Testis (tissue), 3 donors: ENCODE measurements around the gene KIF23. TPM values are rescaled to one million over a fixed set of nuclear protein-coding genes. Genes with fewer than 3 reads are reported as not detected.

Source experiments
- DNase-seq: peaks from one replicate; pipeline ENCODE4 v3.0.0-alpha.2; 2019
- H3K27ac ChIP-seq, 2 donors: fragments of 200-600 bp; sonication (generic); one replicate each; pipeline ENCODE4 v1.5.1; 2019
- H3K27me3 ChIP-seq: fragments of 200-600 bp; sonication (generic); one replicate; pipeline ENCODE4 v1.5.1; 2019
- H3K36me3 ChIP-seq: fragments of 200-600 bp; sonication (generic); one replicate; pipeline ENCODE4 v1.5.1; 2017; ENCODE audit warnings: low read depth; ENCODE audit errors: missing control alignments
- H3K4me1 ChIP-seq: fragments of 200-600 bp; sonication (generic); one replicate; pipeline ENCODE4 v1.5.1; 2019
- H3K4me3 ChIP-seq, 2 donors: fragments of 200-600 bp; sonication (generic); one replicate each; pipeline ENCODE4 v1.5.1; 2017 to 2019
- H3K9me3 ChIP-seq: fragments of 200-600 bp; sonication (generic); one replicate; pipeline ENCODE4 v1.5.1; 2017
- POLR2A ChIP-seq: fragments of 450-650 bp; IDR thresholded peaks from one replicate; pipeline ENCODE4 v1.6.1; 2017; ENCODE audit warnings: antibody characterized with exemption, mild to moderate bottlenecking, moderate library complexity
- WGBS, 2 donors: methylation state at CpG; one replicate each; pipeline ENCODE4 v1.1.5; 2018; 5-methylcytosine and 5-hydroxymethylcytosine counted together
- intact Hi-C: fragments of 100-400 bp; cut with DNase I; formaldehyde crosslinking; loops from one replicate; pipeline ENCODE4 v1.15.1; 2023; ENCODE audit warnings: low total_unique reads
- polyA plus RNA-seq: library from polyadenylated mRNA; stranded (reverse); fragments of 350-450 nt; fragmentation: Illumina TruSeq; extraction: RNeasy Lipid Tissue Mini Kit (QIAGEN cat#74804); gene quantifications from one replicate; pipeline ENCODE4 v1.2.3, GENCODE V29; 2014; ENCODE audit warnings: low read depth, low replicate concordance; ENCODE audit not compliant: insufficient read depth
- total RNA-seq, 2 donors: library from RNA; depleted of rRNA; stranded (reverse); fragments of >200 nt; gene quantifications; one replicate each; pipeline ENCODE4 v1.2.3, GENCODE V29; 2016
- TF ChIP-seq, protein P1 (sequence below), 3 experiments: fragments of 450-650 bp in 2 of 3; fragments of 200-600 bp in 1 of 3; sonication (generic) in 1 of 3; IDR thresholded peaks; one replicate each; pipeline ENCODE4 v1.5.1; 2016 to 2019; ENCODE audit warnings: antibody characterized with exemption in 3 of 3, mild to moderate bottlenecking in 2 of 3, moderate library complexity in 1 of 3

KIF23 gene
- total and polyA plus RNA-seq, 3 donors from 2014 or later, result 17.1 to 28.4 (median 23.9) TPM

DNA sequence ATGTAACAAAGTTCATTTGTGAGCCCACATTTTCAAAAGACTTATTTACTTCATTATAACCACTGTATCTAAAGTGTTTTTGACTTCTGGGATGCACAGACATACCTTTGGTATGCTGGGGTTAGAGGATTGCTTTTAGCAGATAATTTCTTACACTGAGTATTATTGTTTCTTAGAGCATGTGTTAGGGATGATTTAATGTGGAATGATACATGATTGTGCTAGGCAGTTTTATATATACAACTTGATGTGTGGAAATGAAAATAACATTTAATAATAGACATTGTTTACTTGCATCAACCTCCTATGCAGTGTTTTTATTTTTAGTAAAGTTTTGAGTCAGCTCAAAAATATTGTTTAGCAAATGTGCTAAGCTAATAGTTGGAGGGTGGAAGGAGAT, 3.4 kb downstream of the KIF23 start:
- Histone ChIP-seq H3K4me3 (no peak overlapping the region), H3K36me3 (no peaks in the 10 kb centered on the region), H3K27ac (no peak overlapping the region), H3K27me3 (no peaks in the 10 kb centered on the region), H3K4me1 (no peaks in the 10 kb centered on the region), H3K9me3 (no peaks in the 10 kb centered on the region)
- TF ChIP-seq, protein P1, sequence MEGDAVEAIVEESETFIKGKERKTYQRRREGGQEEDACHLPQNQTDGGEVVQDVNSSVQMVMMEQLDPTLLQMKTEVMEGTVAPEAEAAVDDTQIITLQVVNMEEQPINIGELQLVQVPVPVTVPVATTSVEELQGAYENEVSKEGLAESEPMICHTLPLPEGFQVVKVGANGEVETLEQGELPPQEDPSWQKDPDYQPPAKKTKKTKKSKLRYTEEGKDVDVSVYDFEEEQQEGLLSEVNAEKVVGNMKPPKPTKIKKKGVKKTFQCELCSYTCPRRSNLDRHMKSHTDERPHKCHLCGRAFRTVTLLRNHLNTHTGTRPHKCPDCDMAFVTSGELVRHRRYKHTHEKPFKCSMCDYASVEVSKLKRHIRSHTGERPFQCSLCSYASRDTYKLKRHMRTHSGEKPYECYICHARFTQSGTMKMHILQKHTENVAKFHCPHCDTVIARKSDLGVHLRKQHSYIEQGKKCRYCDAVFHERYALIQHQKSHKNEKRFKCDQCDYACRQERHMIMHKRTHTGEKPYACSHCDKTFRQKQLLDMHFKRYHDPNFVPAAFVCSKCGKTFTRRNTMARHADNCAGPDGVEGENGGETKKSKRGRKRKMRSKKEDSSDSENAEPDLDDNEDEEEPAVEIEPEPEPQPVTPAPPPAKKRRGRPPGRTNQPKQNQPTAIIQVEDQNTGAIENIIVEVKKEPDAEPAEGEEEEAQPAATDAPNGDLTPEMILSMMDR (IDR thresholded peaks at IDR 0.05), result no peak
- TF ChIP-seq POLR2A, result no peak
- no peak for DNase-seq
- intact Hi-C loops, result no loop called here

DNA sequence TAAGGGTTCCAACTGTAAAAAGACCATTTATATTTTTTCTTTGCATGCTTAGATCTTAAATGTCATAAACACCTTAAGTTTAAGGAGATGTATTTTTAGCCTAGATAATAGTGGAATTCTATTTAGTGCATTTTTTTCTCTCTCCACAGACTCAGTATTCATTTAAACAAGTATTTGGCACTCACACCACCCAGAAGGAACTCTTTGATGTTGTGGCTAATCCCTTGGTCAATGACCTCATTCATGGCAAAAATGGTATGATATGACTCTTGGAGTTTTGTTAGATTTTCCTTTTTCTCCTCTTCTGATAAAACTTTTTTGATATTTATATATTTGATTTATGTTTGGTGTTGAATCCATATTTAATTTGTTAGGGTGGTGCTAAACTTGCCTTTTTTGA, 7.3 kb downstream of the KIF23 start:
- Histone ChIP-seq H3K27ac (no peak overlapping the region), H3K4me1 (no peaks in the 10 kb centered on the region), H3K4me3 (no peak overlapping the region), H3K36me3 (no peaks in the 10 kb centered on the region), H3K9me3 (no peaks in the 10 kb centered on the region), H3K27me3 (no peaks in the 10 kb centered on the region)
- TF ChIP-seq, protein P1 (IDR thresholded peaks at IDR 0.05), result no peak
- no peak for TF ChIP-seq POLR2A
- DNase-seq, result no peak
- intact Hi-C loops, result no loop called here

DNA sequence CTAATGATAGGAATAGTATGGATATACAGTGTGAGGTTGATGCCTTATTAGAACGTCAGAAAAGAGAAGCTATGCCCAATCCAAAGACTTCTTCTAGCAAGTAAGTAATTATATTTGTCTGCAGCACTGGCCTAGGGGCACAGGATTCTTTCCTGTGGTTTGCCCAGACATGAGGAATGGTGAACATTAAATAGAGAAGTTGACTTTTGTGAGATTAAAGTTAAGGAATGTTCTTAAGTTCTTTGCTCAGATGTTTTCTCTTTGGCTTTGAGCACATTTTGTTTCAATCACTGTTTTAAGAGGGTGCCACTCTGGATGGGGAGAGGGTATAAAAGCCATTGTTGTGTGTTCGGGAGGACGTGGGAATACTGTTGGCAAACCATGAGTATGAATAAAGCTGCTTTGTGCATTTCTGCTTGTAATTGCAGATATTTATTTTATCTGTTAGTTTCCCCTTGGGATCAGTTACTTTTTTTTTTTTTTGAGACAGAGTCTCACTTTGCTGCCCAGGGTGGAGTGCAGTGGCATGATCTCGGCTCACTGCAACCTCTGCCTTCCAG, 8.3 kb downstream of the KIF23 start:
- no peak for TF ChIP-seq POLR2A
- TF ChIP-seq, protein P1 (IDR thresholded peaks at IDR 0.05), result no peak
- Histone ChIP-seq H3K4me3 (no peak overlapping the region), H3K9me3 (no peaks in the 10 kb centered on the region), H3K4me1 (no peaks in the 10 kb centered on the region), H3K36me3 (no peaks in the 10 kb centered on the region), H3K27ac (no peak overlapping the region), H3K27me3 (no peaks in the 10 kb centered on the region)
- WGBS, 2 donors, result 71 to 81% methylated on average over 4 of the region's 4 CpGs
- intact Hi-C loops, result no loop called here
- no peak for DNase-seq

DNA sequence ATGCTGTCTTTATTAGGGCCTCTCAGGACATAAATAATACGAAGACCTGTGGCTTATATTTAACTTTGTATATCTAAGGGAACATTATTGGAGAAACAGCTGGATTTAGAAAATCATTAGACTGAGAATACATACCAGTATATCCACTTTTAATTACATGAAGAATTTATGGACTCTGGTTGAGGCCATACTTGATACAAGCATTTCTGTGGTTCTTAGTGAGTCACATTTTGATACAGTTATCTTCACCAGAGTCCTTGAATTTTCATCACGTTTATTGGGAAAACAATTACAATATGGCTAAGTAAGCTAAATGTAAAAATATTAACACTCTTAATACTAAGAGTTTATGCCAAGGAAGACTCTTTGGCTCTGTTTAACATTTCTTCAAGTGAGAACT, 9.9 kb downstream of the KIF23 start:
- WGBS, 2 donors, result 64 to 74% methylated on average over 2 of the region's 2 CpGs
- Histone ChIP-seq H3K9me3 (no peaks in the 10 kb centered on the region), H3K27me3 (no peaks in the 10 kb centered on the region), H3K4me1 (no peaks in the 10 kb centered on the region), H3K36me3 (no peaks in the 10 kb centered on the region), H3K4me3 (no peak overlapping the region), H3K27ac (no peak overlapping the region)
- TF ChIP-seq, protein P1 (IDR thresholded peaks at IDR 0.05), result no peak
- no peak for TF ChIP-seq POLR2A
- DNase-seq, result no peak
- intact Hi-C loops, result no loop called here

DNA sequence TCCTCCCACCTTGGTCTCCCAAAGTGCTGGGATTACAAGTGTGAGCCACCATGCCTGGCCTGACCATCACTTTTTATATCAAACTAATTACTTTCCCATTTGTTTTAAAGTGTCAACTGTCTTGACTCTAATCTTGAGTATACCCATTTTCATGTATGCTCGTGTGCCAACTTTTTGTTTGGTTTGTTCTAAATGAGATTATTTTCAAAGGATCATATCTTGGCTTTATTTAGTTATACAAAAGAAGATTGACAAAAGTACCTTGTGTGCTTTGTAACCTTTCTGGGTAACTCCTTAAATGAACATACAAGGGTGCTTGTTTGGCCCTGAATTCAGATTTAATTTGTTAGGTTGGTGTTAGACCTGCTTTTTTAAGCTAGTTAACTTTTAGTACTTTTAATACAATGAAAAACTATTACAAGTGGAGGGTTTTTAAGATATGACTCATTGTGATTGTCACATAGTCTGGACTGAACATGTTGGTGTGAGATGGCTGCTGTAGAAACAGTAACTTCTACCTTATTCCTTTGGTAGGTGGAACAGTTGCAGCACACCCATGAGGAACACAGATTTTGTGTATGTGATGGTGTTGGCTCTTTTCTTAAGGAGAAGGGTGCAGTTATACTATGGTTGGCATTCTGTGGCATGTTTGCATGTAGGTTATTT, 10.7 kb downstream of the KIF23 start:
- no peaks in the 10 kb centered on the region for H3K36me3 ChIP-seq
- WGBS, 2 donors, result 67 to 83% methylated on average over 1 of the region's 1 CpG
- no peaks in the 10 kb centered on the region for H3K27me3 ChIP-seq
- H3K4me1 ChIP-seq, result no peaks in the 10 kb centered on the region
- DNase-seq, result no peak
- H3K9me3 ChIP-seq, result no peaks in the 10 kb centered on the region
- intact Hi-C loops, result no loop called here
- TF ChIP-seq POLR2A, result no peak
- TF ChIP-seq, protein P1 (IDR thresholded peaks at IDR 0.05), result no peak
- no peak overlapping the region for H3K27ac ChIP-seq
- no peak overlapping the region for H3K4me3 ChIP-seq
